LNCaP clone FGC (cell line): ENCODE results near the gene TMEM266.

ENCODE experiments used
- DNase-seq: peaks from one replicate; pipeline ENCODE4 v3.0.0-alpha.2; 2011; ENCODE audit warnings: low read depth
- H3K4me3 ChIP-seq: 2 replicates; pipeline ENCODE4 v1.5.1; 2011; ENCODE audit warnings: mild to moderate bottlenecking, low read depth, low read length, control low read depth
- CTCF ChIP-seq: IDR thresholded peaks from 2 replicates; pipeline ENCODE4 v1.5.1; 2012; ENCODE audit warnings: mild to moderate bottlenecking; ENCODE audit not compliant: control insufficient read depth, insufficient read depth; ENCODE audit errors: extremely low read depth

Gene TMEM266

GRCh38 chr15:76065793-76066192 lies 6.0 kb downstream of the TMEM266 start:
- DNase-seq = no peak
- no peak overlapping the region for H3K4me3 ChIP-seq
- TF ChIP-seq CTCF = no peak

GRCh38 chr15:76070192-76070591 lies 10.4 kb downstream of the TMEM266 start:
- DNase-seq = no peak
- no peak for TF ChIP-seq CTCF

GRCh38 chr15:76070921-76071635 lies 11.3 kb downstream of the TMEM266 start:
- no peak for TF ChIP-seq CTCF
- no peak for DNase-seq
- no peak overlapping the region for H3K4me3 ChIP-seq

More at GRCh38 chr15:76070192-76070591, 10.4 kb downstream of the TMEM266 start:
- no peak overlapping the region for H3K4me3 ChIP-seq

- no peak for TF ChIP-seq CTCF
- no peak for DNase-seq
- H3K4me3 ChIP-seq = no peak overlapping the region
These were observed 12.0 kb downstream of the TMEM266 start for GRCh38 chr15:76071806-76072205.

- no peak for TF ChIP-seq CTCF
- DNase-seq = no peak
- no peak overlapping the region for H3K4me3 ChIP-seq
These were observed 13.8 kb downstream of the TMEM266 start for GRCh38 chr15:76073554-76073953.

- no peak for TF ChIP-seq CTCF
- H3K4me3 ChIP-seq = no peak overlapping the region
- DNase-seq = no peak
These were observed 15.3 kb downstream of the TMEM266 start for GRCh38 chr15:76075046-76075445.
